ENCODE data around the gene RIC3.
A peak's percentile ranks its signal among the peaks of the same experiment; 100 is the strongest.

The RIC3 gene

GRCh38 chr11:8086001-8086479 lies 82.8 kb downstream of the RIC3 start:
- peak in 2 of 14 donors; percentile 24 to 26 for DNase-seq

GRCh38 chr11:8085011-8085645 lies 83.7 kb downstream of the RIC3 start:
- DNase-seq: no peak

- DNase-seq: no peak
Measured at GRCh38 chr11:8084352-8084751, 84.5 kb downstream of the RIC3 start.

DNA sequence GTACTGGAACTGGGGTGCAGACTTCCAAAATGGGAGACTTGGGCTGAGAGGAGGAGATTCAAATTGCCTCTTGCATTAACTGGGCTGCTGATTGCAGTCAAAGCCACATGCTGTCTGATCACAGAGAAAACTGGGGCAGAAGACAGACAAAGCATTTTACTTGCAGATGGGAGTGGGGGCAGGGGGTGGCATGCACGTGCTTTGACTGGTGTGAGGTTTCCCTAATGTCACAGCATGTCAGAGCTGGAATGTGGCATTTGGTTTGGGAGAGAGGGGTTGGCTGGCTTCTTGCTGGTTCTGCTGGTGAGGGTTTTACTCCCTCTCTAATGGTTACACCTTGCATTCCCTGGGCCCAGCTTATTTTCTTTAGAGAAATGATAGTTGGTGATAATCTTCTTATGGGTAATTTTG lies 84.9 kb downstream of the RIC3 start:
- DNase-seq: no peak

GRCh38 chr11:8083088-8083395 lies 85.8 kb downstream of the RIC3 start:
- no peak for DNase-seq

- DNase-seq: peak in 1 of 14 donors; percentile 37
Measured at GRCh38 chr11:8082391-8083087, 86.3 kb downstream of the RIC3 start.

- DNase-seq: peak in 1 of 14 donors; percentile 47
Measured at GRCh38 chr11:8081591-8082250, 87.1 kb downstream of the RIC3 start.

- DNase-seq: peak in 1 of 14 donors; percentile 66
Measured at GRCh38 chr11:8080674-8081590, 87.9 kb downstream of the RIC3 start, which contains the start of gene TUB. TSS of gene TUB (plus strand) at chr11:8081211. CDS start at chr11:8081511, 300 bp downstream.

GRCh38 chr11:8080069-8080670 lies 88.7 kb downstream of the RIC3 start:
- no peak for DNase-seq

- no peak for DNase-seq
Measured at GRCh38 chr11:8079111-8079675, 89.6 kb downstream of the RIC3 start.

DNA sequence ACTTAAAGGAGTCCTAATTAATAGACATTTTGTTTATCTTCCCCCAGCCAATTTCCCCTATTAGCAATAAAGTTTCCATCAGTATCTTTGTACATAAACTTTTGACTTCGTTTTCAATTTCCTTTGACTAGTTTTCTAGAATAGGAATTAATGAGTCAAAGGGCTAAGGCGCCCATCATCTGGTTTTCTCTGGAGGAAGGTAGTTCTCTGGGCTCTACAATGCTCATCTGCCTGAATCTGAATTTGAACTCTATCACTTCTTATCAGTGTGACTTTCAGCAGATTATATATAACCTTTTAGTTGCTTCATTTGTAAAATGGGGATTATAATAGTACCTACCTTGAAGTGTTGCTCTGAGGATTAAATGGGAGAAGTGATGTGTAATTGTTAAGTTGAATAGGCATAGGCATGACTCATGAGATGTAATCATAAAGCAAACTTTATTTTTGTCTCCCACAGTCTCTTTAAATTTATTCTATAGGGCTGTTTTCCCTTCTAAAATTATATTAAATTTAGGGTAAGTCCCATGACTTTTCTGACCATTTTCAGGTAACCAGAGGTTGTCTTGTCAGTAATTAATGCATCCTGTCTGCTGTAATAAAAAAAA lies 93.6 kb downstream of the RIC3 start:
- no peak for DNase-seq

DNA sequence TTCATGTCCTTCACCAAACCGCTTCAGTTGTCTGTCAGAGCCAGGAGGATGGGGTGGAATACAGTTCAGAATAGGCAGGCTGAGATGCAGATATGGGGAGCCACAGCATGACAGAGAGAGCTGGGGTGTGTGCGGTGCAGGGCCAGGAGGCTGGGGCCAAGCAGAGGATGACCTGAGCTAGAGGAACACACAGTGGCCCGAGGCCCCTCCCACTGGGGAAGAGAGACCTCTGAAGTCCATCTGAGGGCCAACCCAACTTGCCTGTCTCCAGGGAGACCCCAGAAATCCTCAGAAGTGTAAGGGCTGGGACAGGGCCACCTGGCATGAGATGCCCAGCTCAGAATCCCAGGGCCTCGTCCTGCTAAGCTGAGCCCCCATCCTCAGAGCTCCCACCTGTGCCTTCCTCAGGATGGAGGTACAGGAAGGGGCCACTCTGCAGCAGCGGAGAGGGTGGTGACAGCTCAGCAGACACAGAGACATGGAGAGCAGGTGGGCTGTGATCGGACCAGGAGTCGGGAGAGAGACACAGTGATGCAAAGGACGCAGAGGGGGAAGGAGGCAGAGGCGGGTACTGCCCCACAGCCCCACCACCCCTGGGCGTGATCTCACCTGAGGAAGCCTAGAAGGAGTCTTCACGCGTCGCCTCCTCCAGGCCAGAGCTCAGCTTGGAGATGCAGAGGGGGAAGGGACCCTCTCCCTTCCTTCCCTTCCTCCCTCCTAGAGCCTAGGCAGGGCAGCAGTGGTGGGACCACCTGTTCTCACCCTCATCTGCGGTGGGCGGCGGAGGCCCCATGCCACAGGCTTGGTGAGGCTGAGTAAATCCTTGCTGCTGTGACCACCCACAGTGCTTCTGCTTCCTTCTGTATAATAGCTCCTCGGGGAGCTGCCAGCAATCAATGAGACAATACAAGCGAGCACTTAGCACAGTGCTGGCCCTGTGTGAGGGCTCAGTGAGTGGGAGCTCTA lies 96.9 kb downstream of the RIC3 start:
- DNase-seq: no peak

- no peak for DNase-seq
Measured at GRCh38 chr11:8070417-8071115, 98.3 kb downstream of the RIC3 start.

GRCh38 chr11:8069771-8070170 lies 99.1 kb downstream of the RIC3 start:
- DNase-seq: no peak

GRCh38 chr11:8068605-8069221 lies 100.1 kb downstream of the RIC3 start:
- no peak for DNase-seq

DNA sequence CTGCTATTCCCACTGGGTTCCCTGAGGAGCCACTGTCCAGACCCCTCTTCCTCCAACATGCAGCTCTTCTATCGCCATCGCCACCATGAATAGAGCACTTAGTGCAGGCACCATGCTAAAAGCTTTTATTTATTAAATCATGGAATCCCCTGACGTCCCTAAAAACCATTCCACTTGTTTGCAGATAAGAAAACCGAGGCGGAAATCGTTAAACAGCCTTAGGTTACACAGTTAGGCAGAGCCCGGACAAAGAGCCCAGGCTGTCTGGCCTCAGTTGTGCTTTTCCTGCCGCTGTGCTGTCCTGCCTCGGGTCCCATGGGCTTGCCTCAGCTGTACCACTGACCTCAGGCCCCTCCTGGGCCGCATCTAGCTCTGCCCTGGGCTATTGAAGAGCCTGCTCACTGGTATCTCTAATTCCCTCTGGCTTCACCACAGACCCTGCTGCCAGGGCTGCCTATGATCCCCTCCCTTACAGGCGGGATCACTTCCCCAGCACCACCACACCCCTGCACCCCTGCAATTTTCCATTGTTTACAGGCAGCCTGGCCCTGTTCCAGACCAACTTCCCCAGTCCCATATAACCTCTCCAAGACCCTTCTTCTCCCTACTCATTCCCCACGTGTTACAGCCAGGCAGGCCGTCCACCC lies 100.8 kb downstream of the RIC3 start:
- DNase-seq: no peak

DNA sequence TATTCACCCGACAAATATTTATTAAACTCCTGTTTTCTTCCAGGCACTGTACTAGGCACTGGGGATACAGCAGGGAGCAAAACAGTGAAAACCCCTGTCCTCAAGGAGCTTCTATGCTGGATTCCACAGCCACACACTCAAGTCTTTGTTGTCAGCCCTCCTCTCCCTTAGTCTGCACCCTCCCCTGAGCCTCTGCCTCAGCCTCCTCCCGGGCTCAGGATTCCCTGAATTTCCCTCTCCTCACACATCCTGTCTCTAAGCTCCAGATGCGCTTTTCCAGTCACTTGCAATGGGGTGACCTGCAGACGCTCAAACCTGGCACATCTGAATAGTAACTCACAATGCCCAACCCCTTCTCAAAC lies 101.3 kb downstream of the RIC3 start:
- DNase-seq: no peak

GRCh38 chr11:8066911-8067455 lies 101.8 kb downstream of the RIC3 start:
- DNase-seq: no peak
